ENCODE data around the gene CPB2.

Gene CPB2

GRCh38 chr13:46053162-46054012, 51.4 kb downstream of the CPB2 start:
- Mint-ChIP-seq H3K27me3 (peaks cover 8% of the 10 kb centered on the region), H3K36me3 (no peaks in the 10 kb centered on the region), H3K9me3 (no peaks in the 10 kb centered on the region), H3K4me1 (peaks cover 8% of the 10 kb centered on the region), H3K4me3 (peak overlapping the region; percentile 99), H3K27ac (peak overlapping the region; percentile 99)
- no peak for ATAC-seq

- peaks cover 7% of the 10 kb centered on the region for H3K36me3 Mint-ChIP-seq
- peak; percentile 100 for ATAC-seq
- peaks cover 15% of the 10 kb centered on the region for H3K4me1 Mint-ChIP-seq
- peak within 1 kb of the TSS; percentile 99 for H3K27ac Mint-ChIP-seq
- H3K9me3 Mint-ChIP-seq, result no peaks in the 10 kb centered on the region
- peak within 1 kb of the TSS; percentile 99 for H3K4me3 Mint-ChIP-seq
- peaks cover 8% of the 10 kb centered on the region for H3K27me3 Mint-ChIP-seq
Observed at GRCh38 chr13:46052319-46053161, 52.3 kb downstream of the CPB2 start, which contains the start of gene ZC3H13. ZC3H13 (minus strand) TSS chr13:46052746; CDS start chr13:46045507, 7,239 bp downstream.

GRCh38 chr13:46051968-46052318, 52.9 kb downstream of the CPB2 start:
- Mint-ChIP-seq H3K9me3 (no peaks in the 10 kb centered on the region), H3K27ac (peak overlapping the region; percentile 99), H3K36me3 (peaks cover 7% of the 10 kb centered on the region), H3K4me1 (peaks cover 16% of the 10 kb centered on the region), H3K4me3 (peak overlapping the region; percentile 99), H3K27me3 (peaks cover 7% of the 10 kb centered on the region)
- ATAC-seq, result peak; percentile 1

- H3K4me3 Mint-ChIP-seq, result no peak overlapping the region
- H3K9me3 Mint-ChIP-seq, result no peaks in the 10 kb centered on the region
- H3K27me3 Mint-ChIP-seq, result no peaks in the 10 kb centered on the region
- no peak overlapping the region for H3K27ac Mint-ChIP-seq
- H3K4me1 Mint-ChIP-seq, result peaks cover 16% of the 10 kb centered on the region
- ATAC-seq, result no peak
- H3K36me3 Mint-ChIP-seq, result peaks cover 7% of the 10 kb centered on the region
Observed at GRCh38 chr13:46050771-46051170, 54.1 kb downstream of the CPB2 start.

- peaks cover 27% of the 10 kb centered on the region for H3K36me3 Mint-ChIP-seq
- H3K4me1 Mint-ChIP-seq, result peaks cover 8% of the 10 kb centered on the region
- no peak for ATAC-seq
- no peaks in the 10 kb centered on the region for H3K9me3 Mint-ChIP-seq
- no peak overlapping the region for H3K4me3 Mint-ChIP-seq
- no peaks in the 10 kb centered on the region for H3K27me3 Mint-ChIP-seq
- no peak overlapping the region for H3K27ac Mint-ChIP-seq
Observed at GRCh38 chr13:46045424-46045823, 59.4 kb downstream of the CPB2 start.

- Mint-ChIP-seq H3K27me3 (no peaks in the 10 kb centered on the region), H3K9me3 (no peaks in the 10 kb centered on the region), H3K36me3 (peaks cover 31% of the 10 kb centered on the region), H3K4me1 (peaks cover 8% of the 10 kb centered on the region), H3K4me3 (no peak overlapping the region), H3K27ac (no peak overlapping the region)
- no peak for ATAC-seq
Observed at GRCh38 chr13:46043647-46044046, 61.2 kb downstream of the CPB2 start.

- Mint-ChIP-seq H3K4me3 (no peak overlapping the region), H3K36me3 (peaks cover 44% of the 10 kb centered on the region), H3K27me3 (no peaks in the 10 kb centered on the region), H3K4me1 (no peaks in the 10 kb centered on the region), H3K27ac (no peak overlapping the region), H3K9me3 (no peaks in the 10 kb centered on the region)
- no peak for ATAC-seq
Observed at GRCh38 chr13:46041419-46041839, 63.4 kb downstream of the CPB2 start.

- Mint-ChIP-seq H3K27ac (no peak overlapping the region), H3K27me3 (no peaks in the 10 kb centered on the region), H3K4me1 (no peaks in the 10 kb centered on the region), H3K36me3 (peaks cover 51% of the 10 kb centered on the region), H3K4me3 (no peak overlapping the region), H3K9me3 (no peaks in the 10 kb centered on the region)
- no peak for ATAC-seq
Observed at GRCh38 chr13:46040763-46041162, 64.1 kb downstream of the CPB2 start.

GRCh38 chr13:46039411-46040182, 65.2 kb downstream of the CPB2 start:
- Mint-ChIP-seq H3K4me3 (no peak overlapping the region), H3K4me1 (no peaks in the 10 kb centered on the region), H3K36me3 (peaks cover 56% of the 10 kb centered on the region), H3K9me3 (no peaks in the 10 kb centered on the region), H3K27me3 (no peaks in the 10 kb centered on the region), H3K27ac (no peak overlapping the region)
- no peak for ATAC-seq

- ATAC-seq, result no peak
- no peaks in the 10 kb centered on the region for H3K27me3 Mint-ChIP-seq
- H3K27ac Mint-ChIP-seq, result no peak overlapping the region
- H3K36me3 Mint-ChIP-seq, result peaks cover 69% of the 10 kb centered on the region
- no peaks in the 10 kb centered on the region for H3K9me3 Mint-ChIP-seq
- no peak overlapping the region for H3K4me3 Mint-ChIP-seq
- H3K4me1 Mint-ChIP-seq, result no peaks in the 10 kb centered on the region
Observed at GRCh38 chr13:46038296-46038695, 66.5 kb downstream of the CPB2 start.

- no peak overlapping the region for H3K27ac Mint-ChIP-seq
- peaks cover 3% of the 10 kb centered on the region for H3K9me3 Mint-ChIP-seq
- peaks cover 73% of the 10 kb centered on the region for H3K36me3 Mint-ChIP-seq
- no peak overlapping the region for H3K4me3 Mint-ChIP-seq
- H3K4me1 Mint-ChIP-seq, result no peaks in the 10 kb centered on the region
- no peaks in the 10 kb centered on the region for H3K27me3 Mint-ChIP-seq
- no peak for ATAC-seq
Observed at GRCh38 chr13:46035066-46035465, 69.8 kb downstream of the CPB2 start.

- Mint-ChIP-seq H3K27ac (no peak overlapping the region), H3K4me1 (peaks cover 6% of the 10 kb centered on the region), H3K36me3 (peaks cover 86% of the 10 kb centered on the region), H3K4me3 (no peak overlapping the region), H3K27me3 (no peaks in the 10 kb centered on the region), H3K9me3 (peaks cover 3% of the 10 kb centered on the region)
- no peak for ATAC-seq
Observed at GRCh38 chr13:46032341-46032740, 72.5 kb downstream of the CPB2 start.

GRCh38 chr13:46031581-46032263, 73.1 kb downstream of the CPB2 start:
- H3K36me3 Mint-ChIP-seq, result peaks cover 82% of the 10 kb centered on the region
- H3K4me3 Mint-ChIP-seq, result no peak overlapping the region
- peaks cover 6% of the 10 kb centered on the region for H3K4me1 Mint-ChIP-seq
- ATAC-seq, result no peak
- peaks cover 3% of the 10 kb centered on the region for H3K9me3 Mint-ChIP-seq
- H3K27ac Mint-ChIP-seq, result no peak overlapping the region
- H3K27me3 Mint-ChIP-seq, result no peaks in the 10 kb centered on the region

- Mint-ChIP-seq H3K9me3 (no peaks in the 10 kb centered on the region), H3K27ac (no peak overlapping the region), H3K27me3 (no peaks in the 10 kb centered on the region), H3K4me3 (no peak overlapping the region), H3K36me3 (peaks cover 55% of the 10 kb centered on the region), H3K4me1 (peaks cover 6% of the 10 kb centered on the region)
- no peak for ATAC-seq
Observed at GRCh38 chr13:46025157-46025556, 79.7 kb downstream of the CPB2 start.
